A673 (cell line): ENCODE measurements around the gene MOV10.

ENCODE experiments used
- CTCF ChIP-seq: fragments of 300-800, 200-600 bp; sonication (generic); conservative IDR thresholded peaks from 2 replicates; pipeline ENCODE4 v1.5.1; 2017; ENCODE audit warnings: low read depth, mild to moderate bottlenecking, antibody characterized with exemption, low read length, moderate library complexity, mixed read lengths
- EZH2 ChIP-seq: fragments of 200-600 bp; sonication (generic); IDR thresholded peaks from 2 replicates; pipeline ENCODE4 v1.6.1; 2017; ENCODE audit warnings: borderline replicate concordance, low read depth, mild to moderate bottlenecking, mixed read lengths, antibody characterized with exemption, low read length; ENCODE audit not compliant: poor library complexity, severe bottlenecking

DNA sequence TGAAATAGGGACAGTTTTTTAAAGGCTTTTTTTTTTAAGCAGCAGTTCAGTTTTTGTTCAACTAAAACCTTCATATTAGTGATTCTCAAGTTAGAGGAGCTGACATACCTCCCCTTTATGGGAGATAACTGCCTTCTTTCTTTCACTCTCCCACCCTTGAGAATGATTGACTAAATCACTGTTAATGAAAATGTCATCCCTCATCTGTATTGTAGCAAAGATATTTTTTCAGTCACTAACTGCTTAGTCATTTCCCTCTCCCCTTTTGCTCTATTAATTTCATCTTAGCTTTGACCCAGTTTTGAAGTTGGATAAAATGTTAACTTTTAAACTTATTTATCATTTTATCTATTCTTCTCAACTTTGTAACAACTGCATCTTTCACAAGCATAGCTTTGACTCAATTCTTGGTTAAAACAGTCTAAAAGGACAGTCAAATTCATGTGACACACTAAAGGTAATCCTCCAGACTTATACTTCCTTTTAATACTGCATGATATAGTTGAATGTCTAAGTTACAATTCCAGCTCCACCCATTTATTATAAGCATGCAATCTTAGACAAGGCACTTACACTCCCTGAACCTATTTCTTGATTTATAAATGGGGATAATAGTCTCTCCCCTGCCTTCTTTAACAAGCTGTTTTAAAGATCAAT, 37.7 kb upstream of the MOV10 start:
- TF ChIP-seq EZH2 (no peak), CTCF (no peak)
